Testis (tissue), 2 donors: ENCODE results near the gene OR10T2.

Source experiments
- CTCF ChIP-seq, 3 experiments: fragments of 450-650 bp in 2 of 3; fragments of 200-600 bp in 1 of 3; sonication (generic) in 1 of 3; IDR thresholded peaks; one replicate each; pipeline ENCODE4 v1.5.1; 2016 to 2019; ENCODE audit warnings: antibody characterized with exemption in 3 of 3, mild to moderate bottlenecking in 2 of 3, moderate library complexity in 1 of 3
- POLR2A ChIP-seq: fragments of 450-650 bp; IDR thresholded peaks from one replicate; pipeline ENCODE4 v1.6.1; 2017; ENCODE audit warnings: antibody characterized with exemption, mild to moderate bottlenecking, moderate library complexity

DNA sequence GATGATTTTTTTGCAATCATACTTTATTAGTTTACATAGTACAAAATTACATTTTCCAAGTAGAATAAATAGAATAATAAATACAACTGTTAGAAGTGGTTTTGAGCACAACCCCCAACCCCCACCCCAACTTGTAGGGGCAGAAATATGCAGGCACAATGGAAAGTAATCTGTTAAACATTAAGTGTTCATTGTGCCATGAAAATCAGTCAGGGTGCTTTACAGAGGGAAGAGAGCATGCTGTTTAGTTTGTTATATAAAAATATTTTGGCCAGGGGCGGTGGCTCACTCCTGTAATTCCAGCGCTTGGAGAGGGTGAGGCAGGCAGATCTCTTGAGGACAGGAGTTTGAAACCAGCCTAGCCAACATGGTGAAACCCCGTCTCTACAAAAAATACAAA lies 2.6 kb downstream of the OR10T2 start:
- TF ChIP-seq CTCF (IDR thresholded peaks at IDR 0.05), result no peak
- no peak for TF ChIP-seq POLR2A
